Putamen (tissue), 1 donor: ENCODE data around the gene MED15.

Experiments used
- DNase-seq: peaks from one replicate; pipeline ENCODE4 v3.0.0-alpha.2; 2016; ENCODE audit warnings: low spot score

The MED15 gene

DNA sequence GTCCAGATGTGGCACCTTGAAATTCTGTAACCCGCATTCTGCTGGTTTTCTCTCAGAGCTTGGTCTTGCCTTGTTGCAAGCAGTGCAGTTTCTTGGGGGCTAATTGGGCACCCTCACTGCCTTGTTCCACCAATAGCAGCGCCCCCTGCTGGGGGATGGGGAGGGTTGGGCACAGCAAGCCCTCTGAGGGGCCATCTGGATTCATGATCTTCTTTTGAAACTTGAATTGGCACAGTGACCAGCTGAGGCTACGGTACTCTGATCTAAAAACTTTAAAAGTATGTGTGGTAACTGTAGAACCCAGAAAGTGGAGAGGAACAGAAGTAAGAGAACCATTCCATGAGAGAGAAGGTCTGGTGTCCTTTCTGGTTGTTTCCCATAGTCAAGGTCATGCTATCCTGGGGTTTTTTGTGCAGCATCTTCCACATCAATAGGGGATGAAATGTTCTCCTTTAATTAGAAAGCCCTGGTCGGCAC is 64.2 kb downstream of the MED15 start:
- DNase-seq, result no peak

DNA sequence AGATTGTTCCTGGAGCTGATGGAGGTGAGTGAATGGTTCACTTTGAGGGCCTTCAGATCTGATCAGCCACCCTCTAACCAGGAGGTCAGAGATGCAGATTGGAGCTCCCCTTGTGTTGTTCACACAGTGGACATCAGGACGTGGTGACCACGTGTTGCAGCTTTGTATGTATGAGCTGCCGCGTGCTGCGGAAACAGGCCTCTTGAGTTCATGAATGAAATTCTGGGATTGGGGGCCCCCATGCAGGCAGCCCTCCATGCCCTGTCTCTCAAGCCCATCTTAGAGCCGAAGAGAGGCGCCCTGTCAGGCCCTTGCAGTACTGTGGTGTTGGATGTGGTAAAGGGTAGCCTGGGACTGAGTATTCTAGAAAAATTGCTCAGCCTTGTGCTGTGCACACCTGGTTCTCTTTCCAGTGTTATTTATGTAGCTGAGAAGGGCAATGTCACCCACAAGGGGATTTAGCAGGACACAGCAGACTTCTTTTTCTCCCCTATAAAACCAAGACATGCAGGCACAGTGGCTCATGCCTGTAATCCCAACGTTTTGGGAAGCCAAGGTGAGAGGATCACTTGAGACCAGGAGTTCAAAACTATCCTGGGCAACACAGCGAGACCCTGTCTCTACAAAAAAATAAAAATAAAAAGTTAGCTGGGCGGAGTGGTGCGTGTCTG is 64.9 kb downstream of the MED15 start:
- no peak for DNase-seq

GRCh38 chr22:20573176-20573832 is 65.9 kb downstream of the MED15 start:
- no peak for DNase-seq

DNA sequence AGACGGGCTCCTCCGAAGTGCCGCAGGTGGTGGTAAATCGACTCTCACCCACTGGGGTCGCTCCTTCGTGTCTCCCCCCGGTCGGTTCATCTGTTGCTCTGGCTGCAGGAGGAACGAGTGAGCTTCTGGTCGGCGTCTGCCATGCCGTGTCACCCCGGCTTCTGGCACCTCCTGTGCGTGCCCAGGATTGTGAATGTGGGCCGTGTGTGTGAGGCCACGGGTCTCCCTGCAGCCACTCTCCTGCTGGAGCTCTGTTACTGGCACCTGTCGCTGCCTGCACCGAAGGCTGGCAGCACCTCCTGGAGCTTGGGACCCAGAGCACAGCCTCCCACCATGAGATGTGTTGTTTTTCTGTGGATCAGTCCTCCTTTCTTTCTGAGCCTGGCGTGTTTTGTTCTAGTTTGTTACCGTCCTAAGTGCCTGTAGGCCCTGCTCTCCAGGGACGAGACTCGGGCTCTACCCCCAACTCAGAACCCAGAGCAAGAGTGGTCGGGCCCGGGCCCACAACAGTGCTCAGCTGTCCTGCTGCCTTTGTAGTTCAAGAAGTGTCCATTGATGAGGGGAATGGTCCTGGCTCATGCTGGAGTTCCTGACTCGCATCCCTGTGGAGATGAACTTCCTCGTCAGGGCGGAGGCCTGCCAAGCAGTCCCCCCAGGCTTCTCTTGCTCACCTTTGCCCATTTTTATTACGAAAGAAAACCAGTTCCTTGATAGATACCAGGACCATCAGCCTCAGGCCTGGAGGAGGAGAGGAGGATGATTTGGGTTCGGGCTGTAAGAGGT is 66.6 kb downstream of the MED15 start:
- no peak for DNase-seq

DNA sequence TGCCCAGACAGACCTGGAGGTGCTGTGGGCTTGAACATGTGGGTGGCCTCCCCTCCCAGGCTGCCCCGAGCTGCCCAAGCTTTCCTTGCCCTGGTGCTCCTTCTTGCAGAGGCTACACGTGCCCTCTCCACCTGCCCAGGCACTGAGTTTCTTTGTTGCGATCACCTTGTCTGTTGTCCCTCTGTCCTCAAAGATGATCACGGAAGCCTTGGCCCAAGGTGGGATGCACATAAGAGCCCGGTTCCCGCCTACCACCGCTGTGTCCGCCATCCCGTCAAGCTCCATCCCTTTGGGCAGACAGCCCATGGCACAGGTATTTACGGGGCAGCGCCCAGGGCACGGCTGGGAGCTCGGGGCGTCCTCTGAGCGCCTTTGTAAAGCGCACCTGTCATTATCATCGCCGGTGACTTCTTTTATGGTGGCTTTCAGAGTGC is 67.5 kb downstream of the MED15 start:
- no peak for DNase-seq

- no peak for DNase-seq
These were observed 68.5 kb downstream of the MED15 start for GRCh38 chr22:20575724-20576444.

GRCh38 chr22:20576445-20576816 is 69.0 kb downstream of the MED15 start:
- DNase-seq, result no peak

DNA sequence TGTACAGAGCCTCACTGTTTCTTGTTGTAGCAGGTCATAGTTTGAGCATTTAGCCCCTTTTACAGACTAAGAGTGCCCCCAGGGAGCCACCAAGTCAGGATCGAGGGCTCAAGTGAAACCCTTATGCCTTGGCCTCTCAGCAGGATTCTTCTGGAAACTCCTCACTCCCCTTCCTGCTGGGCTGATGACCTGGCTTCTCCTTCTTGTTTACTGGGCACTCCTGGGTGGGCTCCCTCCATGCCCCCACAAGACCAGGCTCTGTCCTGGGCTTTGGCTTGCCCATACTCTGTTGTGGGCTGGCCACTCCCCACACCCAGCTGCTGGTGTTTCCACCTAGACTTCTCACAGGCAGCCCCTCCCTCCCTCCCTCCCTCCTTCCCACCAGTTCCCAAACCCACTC is 69.6 kb downstream of the MED15 start:
- DNase-seq, result no peak

DNA sequence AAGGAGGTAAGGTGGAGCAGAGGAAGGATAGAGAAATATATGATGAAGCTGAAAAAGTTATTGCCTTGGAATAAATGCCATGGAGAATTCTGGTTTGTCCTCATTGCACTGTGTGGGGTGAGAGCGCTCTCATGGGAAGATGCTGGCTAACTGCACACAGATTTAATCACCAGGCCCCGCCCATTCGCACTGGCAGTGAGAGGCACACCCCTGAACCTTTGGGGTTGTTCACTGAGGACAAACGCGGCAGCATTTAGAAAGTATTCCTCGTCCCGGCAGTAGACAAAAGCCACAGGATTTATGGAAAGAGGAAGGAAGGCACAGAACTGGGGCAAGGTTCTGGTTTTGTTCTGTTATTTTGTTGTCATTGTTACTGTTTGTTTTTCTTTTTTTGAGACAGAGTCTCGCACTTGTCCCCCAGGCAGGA is 70.2 kb downstream of the MED15 start:
- DNase-seq, result no peak

GRCh38 chr22:20578192-20578591 is 70.8 kb downstream of the MED15 start:
- no peak for DNase-seq

- DNase-seq, result no peak
These were observed 71.3 kb downstream of the MED15 start for GRCh38 chr22:20578707-20579106.

DNA sequence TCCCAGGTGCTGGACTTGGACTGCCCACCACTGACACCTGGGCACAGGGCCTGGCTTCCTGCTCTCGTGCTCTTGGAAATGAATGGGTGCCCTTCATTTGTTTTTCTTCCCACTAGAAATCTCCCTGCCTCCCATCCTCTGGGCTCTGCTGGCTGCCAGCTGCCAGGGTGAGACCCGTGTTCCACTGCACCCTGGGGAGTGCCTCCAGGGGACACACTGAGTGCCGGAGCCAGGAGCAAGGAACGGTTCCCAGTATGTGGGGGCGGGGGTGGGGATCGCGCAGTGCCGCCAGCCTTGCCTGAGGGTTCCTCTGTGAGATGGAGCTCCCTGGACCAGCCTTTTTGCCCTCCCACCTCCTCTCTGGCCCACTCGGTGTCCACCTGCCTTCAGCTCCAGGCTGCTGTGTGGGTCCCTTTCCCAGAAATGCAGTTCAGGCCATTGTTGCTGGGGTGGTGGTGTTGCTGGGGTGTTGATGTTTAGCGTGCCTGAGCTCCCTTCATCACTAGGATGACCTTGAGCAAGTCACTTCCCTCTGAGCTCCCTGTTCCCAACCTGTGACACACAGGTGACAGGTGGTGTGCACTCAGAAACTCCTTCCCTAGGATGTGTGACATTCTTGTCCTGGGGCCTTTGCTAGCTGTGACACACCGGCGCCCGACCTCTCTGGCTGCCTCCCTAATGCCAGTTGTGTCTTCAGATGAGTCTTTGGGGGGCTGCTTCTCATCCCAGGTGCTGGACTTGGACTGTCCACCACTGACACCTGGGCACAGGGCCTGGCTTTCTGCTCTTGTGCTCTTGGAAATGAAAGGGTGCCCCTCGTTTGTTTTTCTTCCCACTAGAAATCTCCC is 72.1 kb downstream of the MED15 start:
- no peak for DNase-seq

DNA sequence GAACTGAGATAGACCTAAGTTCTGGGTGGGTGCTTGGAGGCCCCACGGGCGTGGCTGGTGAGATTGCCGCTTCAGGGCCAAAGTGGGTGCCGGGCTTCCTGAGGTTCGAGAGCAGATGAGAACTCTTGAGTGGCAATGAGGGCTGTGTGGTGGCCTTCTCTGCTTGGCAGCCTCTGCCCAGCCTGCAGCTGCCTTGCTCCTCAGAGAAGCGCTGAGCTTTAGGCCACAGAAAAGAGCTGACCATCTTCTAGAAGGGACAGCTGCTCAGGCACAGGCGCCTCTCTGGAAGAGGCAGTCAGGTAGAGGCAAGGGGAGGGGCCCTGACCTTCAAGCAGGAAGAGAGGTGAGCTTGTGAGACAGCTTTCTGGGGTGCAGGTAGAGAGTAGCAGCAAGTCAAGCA is 72.8 kb downstream of the MED15 start:
- DNase-seq, result no peak

- no peak for DNase-seq
These were observed 73.4 kb downstream of the MED15 start for GRCh38 chr22:20580611-20581502.

GRCh38 chr22:20581503-20582170 is 74.2 kb downstream of the MED15 start:
- no peak for DNase-seq

DNA sequence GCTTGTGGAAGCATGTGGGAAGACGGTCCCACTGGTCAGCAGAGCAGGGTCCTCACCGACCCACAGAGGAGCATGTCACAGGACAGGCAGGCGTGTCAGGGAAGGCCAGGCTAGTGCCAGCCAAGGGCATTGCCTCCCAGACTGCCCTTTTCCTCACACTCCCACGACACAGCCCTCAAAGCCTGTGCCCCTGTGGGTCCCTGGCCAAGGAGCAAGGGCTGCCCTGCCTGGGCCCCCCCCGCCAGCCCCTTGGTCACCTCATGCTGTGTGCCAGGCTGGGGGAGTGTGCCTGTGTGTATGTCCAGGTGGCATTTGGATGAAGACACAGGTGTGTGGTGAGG is 74.7 kb downstream of the MED15 start:
- no peak for DNase-seq

GRCh38 chr22:20582520-20583361 is 75.3 kb downstream of the MED15 start:
- no peak for DNase-seq

DNA sequence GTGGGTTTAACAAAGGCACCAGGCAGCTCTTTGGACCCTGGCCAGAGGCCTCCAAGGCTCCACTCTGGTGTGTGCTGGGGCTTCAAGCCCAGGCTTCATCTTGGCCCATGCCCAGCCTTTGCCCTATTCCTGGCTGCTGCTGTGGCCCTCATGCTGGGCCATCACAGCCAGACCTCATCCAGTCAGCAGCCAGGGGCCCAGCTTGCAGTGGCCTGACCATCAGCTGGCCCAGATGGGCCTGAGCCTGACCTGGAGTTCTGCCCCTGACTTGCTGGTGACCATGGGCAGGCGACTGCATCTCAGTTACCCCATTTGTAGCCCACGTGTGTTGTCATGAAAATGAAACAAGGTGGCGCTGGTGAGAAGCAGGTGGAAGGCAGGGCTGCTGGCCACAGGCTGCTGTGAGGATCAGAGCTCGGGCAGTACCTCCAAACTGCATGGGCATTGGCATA is 76.1 kb downstream of the MED15 start:
- DNase-seq, result peak; percentile 38
